ENCODE measurements around the gene MYO1H.

- TF ChIP-seq EZH2phosphoT487 (IDR thresholded peaks at IDR 0.05; ENCODE audit: borderline replicate concordance, low read depth, low read length) (no peak), CTCF (conservative IDR thresholded peaks at IDR 0.05; ENCODE audit: low read length) (no peak)
Measured at GRCh38 chr12:109329003-109329402, 18.7 kb upstream of the MYO1H start.

Measured in OCI-LY7 (cell line).